ENCODE measurements around the gene SDHAF4. TPM values are rescaled to one million over a fixed set of nuclear protein-coding genes. Genes with fewer than 3 reads are reported as not detected.
A peak's percentile ranks its signal among the peaks of the same experiment; 100 is the strongest.

The SDHAF4 gene
- total RNA-seq, 1 experiment from 2014 or later = 13.1 TPM

DNA sequence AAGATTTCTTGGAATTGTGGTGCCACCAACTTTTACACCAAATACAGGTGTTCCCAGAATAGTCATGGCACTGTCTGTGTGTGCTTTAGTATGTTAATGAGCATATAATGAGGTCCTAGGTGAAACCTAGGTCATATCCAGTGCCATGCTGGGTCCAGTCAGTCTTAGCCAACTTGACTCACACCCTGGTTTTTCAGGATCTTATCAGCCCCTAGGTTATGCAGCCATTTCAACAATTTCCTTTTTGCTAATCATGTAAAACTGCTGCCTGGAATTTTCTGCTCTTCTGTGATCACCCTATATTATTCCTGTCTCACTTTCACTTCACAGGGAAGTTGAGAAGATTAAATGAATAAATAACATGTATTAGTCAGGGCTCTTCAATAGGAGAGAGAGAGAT is 23.7 kb downstream of the SDHAF4 start:
- Mint-ChIP-seq H3K27me3 (ENCODE audit: insufficient read depth, unreplicated experiment) (no peaks in the 10 kb centered on the region), H3K9me3 (ENCODE audit: unreplicated experiment) (no peaks in the 10 kb centered on the region), H3K36me3 (ENCODE audit: insufficient read depth, unreplicated experiment) (peaks cover 7% of the 10 kb centered on the region), H3K27ac (ENCODE audit: low read depth, unreplicated experiment) (no peak overlapping the region), H3K4me3 (ENCODE audit: unreplicated experiment) (no peak overlapping the region), H3K4me1 (ENCODE audit: insufficient read depth, unreplicated experiment) (no peaks in the 10 kb centered on the region)
- TF ChIP-seq, protein P1, sequence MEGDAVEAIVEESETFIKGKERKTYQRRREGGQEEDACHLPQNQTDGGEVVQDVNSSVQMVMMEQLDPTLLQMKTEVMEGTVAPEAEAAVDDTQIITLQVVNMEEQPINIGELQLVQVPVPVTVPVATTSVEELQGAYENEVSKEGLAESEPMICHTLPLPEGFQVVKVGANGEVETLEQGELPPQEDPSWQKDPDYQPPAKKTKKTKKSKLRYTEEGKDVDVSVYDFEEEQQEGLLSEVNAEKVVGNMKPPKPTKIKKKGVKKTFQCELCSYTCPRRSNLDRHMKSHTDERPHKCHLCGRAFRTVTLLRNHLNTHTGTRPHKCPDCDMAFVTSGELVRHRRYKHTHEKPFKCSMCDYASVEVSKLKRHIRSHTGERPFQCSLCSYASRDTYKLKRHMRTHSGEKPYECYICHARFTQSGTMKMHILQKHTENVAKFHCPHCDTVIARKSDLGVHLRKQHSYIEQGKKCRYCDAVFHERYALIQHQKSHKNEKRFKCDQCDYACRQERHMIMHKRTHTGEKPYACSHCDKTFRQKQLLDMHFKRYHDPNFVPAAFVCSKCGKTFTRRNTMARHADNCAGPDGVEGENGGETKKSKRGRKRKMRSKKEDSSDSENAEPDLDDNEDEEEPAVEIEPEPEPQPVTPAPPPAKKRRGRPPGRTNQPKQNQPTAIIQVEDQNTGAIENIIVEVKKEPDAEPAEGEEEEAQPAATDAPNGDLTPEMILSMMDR (IDR thresholded peaks at IDR 0.05; ENCODE audit: unreplicated experiment) = no peak
- intact Hi-C loops (cut with micrococcal nuclease) = no loop called here
- no TSS peak for BruUV-seq (replicated peaks)
- DNase-seq (ENCODE audit: unreplicated experiment) = no peak
- ChIA-PET CTCF (interaction anchor here (0.9 kb wide), 1 partner anchor 282 kb away, joined by 3 read pairs; no protein-coding TSS in a partner anchor), POLR2A (no interaction called here)

DNA sequence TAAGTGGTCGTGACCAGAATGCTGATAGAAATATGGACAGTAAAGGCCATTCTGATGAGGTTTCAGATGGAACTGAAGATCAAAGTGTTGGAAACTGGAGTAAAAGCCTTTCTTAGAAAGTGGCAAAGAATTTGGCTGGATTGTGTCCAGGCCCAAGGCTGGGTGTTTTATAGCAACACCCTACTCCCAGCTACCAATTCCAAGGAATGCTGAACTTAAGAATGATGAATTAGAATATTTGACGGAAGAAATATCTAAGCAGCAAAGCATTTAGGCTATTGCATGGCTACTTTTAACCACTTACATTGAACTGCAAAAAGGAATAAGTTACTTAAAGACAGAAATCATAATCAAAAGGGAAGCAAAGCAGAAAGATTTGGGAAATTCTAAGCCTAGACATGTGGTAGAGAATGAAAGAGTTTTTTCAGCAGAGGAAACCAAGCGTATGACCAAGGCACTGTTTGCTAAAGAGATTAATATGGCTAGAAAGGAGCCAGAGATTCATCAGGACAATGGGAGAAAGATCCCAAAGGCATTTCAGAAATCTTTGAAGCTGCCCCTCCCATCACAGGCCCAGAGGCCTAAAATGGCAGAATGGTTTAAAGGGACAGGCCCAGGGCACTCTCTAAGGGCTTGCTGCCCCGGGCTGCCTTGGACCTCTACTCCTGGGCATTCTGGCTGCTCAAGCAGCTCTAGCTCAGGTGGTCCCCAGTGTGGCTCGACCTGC is 25.8 kb downstream of the SDHAF4 start:
- Mint-ChIP-seq H3K9me3 (ENCODE audit: unreplicated experiment) (no peaks in the 10 kb centered on the region), H3K27me3 (ENCODE audit: insufficient read depth, unreplicated experiment) (no peaks in the 10 kb centered on the region), H3K4me1 (ENCODE audit: insufficient read depth, unreplicated experiment) (no peaks in the 10 kb centered on the region), H3K36me3 (ENCODE audit: insufficient read depth, unreplicated experiment) (no peaks in the 10 kb centered on the region), H3K4me3 (ENCODE audit: unreplicated experiment) (no peak overlapping the region), H3K27ac (ENCODE audit: low read depth, unreplicated experiment) (no peak overlapping the region)
- intact Hi-C loops (cut with micrococcal nuclease) = no loop called here
- TSS peak; percentile 4 for BruUV-seq (replicated peaks)
- POLR2A ChIA-PET = no interaction called here
- CTCF ChIA-PET = interaction anchor here (0.6 kb wide), 1 partner anchor 49 kb away, joined by 4 read pairs; no protein-coding TSS in a partner anchor
- no peak for DNase-seq (ENCODE audit: unreplicated experiment)
- TF ChIP-seq, protein P1 (IDR thresholded peaks at IDR 0.05; ENCODE audit: unreplicated experiment) = no peak

DNA sequence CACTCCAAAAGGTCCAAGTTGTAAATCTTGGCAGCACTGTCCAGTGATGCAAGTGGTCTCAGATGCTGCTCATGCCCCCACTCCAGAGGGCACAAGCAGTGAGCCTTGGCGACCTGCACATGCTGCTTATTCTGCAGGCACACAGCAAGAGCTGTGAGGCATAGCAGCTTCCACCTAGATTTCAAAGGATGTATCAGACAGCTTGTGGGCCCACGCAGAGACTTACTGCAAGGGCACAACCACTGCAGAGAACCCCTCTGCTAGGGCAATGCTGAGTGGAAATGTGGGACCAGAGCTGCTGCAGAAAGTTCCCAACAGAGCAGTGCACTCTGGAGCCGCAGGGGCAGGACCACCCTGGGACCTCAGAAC is 26.4 kb downstream of the SDHAF4 start:
- Mint-ChIP-seq H3K36me3 (ENCODE audit: insufficient read depth, unreplicated experiment) (no peaks in the 10 kb centered on the region), H3K27me3 (ENCODE audit: insufficient read depth, unreplicated experiment) (no peaks in the 10 kb centered on the region), H3K4me3 (ENCODE audit: unreplicated experiment) (no peak overlapping the region), H3K4me1 (ENCODE audit: insufficient read depth, unreplicated experiment) (no peaks in the 10 kb centered on the region), H3K9me3 (ENCODE audit: unreplicated experiment) (no peaks in the 10 kb centered on the region), H3K27ac (ENCODE audit: low read depth, unreplicated experiment) (no peak overlapping the region)
- no TSS peak for BruUV-seq (replicated peaks)
- ChIA-PET POLR2A (no interaction called here), CTCF (no interaction called here)
- TF ChIP-seq, protein P1 (IDR thresholded peaks at IDR 0.05; ENCODE audit: unreplicated experiment) = no peak
- intact Hi-C loops (cut with micrococcal nuclease) = no loop called here
- no peak for DNase-seq (ENCODE audit: unreplicated experiment)

DNA sequence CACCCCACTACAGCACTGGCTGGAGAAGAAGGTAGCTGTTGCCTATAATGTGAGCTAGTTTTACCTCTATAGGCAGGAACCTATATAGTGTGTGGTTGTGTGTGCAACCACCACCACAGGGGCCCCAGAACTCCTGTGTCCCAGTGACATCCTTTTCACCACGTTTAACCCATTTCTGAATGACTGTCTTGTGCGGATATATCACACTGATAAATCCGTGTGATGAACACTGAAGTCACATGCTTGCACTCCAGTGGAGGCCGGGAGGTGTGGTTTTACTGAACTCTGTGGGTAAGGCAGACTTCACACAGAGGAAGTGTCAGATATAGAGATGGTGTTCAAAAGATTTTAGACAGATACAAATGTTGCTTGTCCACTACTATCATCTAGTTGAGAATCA is 32.5 kb downstream of the SDHAF4 start:
- BruUV-seq (replicated peaks) = no TSS peak
- ChIA-PET CTCF (interaction anchor here (1.0 to 1.1 kb wide), 2 partner anchors 12 to 108 kb away, joined by 3 to 5 read pairs; no protein-coding TSS in a partner anchor), POLR2A (no interaction called here)
- no peak for DNase-seq (ENCODE audit: unreplicated experiment)
- Mint-ChIP-seq H3K9me3 (ENCODE audit: unreplicated experiment) (no peaks in the 10 kb centered on the region), H3K36me3 (ENCODE audit: insufficient read depth, unreplicated experiment) (no peaks in the 10 kb centered on the region), H3K27ac (ENCODE audit: low read depth, unreplicated experiment) (no peak overlapping the region), H3K4me1 (ENCODE audit: insufficient read depth, unreplicated experiment) (no peaks in the 10 kb centered on the region), H3K4me3 (ENCODE audit: unreplicated experiment) (no peak overlapping the region), H3K27me3 (ENCODE audit: insufficient read depth, unreplicated experiment) (no peaks in the 10 kb centered on the region)
- TF ChIP-seq, protein P1 (IDR thresholded peaks at IDR 0.05; ENCODE audit: unreplicated experiment) = no peak
- intact Hi-C loops (cut with micrococcal nuclease) = no loop called here
